Measurements from ENCODE around the gene RALGPS2. TPM values are rescaled to one million over a fixed set of nuclear protein-coding genes. Genes with fewer than 3 reads are reported as not detected.

RALGPS2 gene
- total and polyA plus RNA-seq, 2 of the 8 experiments (the other 6 are each of a cell fraction or from before 2014, with no cell fraction given), result 6.7 to 38.0 TPM

DNA sequence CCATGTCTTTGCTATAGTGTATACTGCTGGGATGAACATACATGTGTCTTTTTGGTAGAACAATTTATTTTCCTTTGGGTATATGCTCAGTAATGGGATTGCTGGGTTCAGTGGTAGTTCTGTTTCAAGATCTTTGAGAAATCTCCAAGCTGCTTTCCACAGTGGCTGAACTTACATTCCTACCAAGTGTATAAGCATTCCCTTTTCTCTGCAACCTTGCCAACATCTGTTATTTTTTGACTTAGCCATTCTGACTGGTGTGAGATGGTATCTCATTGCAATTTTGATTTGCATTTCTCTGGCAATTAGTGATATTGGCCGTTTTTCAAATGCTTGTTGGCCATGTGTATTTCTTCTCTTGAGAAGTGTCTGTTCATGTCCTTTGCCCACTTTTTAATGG, 183.3 kb downstream of the RALGPS2 start:
- no peaks in the 10 kb centered on the region for H4K20me1 ChIP-seq (replicated peaks in 1 of 2; ENCODE audit: control insufficient read depth in 1 of 2, insufficient read depth in 2 of 2, low read length in 2 of 2)
- no peak overlapping the region for H3K56ac ChIP-seq (replicated peaks; ENCODE audit: insufficient read length, low read depth, low read length)
- no peak overlapping the region for H3K23ac ChIP-seq (ENCODE audit: insufficient read length)
- H2BK20ac ChIP-seq (ENCODE audit: low read length), result no peak overlapping the region
- no peaks in the 10 kb centered on the region for H3K79me2 ChIP-seq (ENCODE audit: control insufficient read depth in 1 of 2, insufficient read depth in 2 of 2, low read length in 2 of 2)
- H3K4ac ChIP-seq (replicated peaks; ENCODE audit: insufficient read length, low read depth, low read length), result no peak overlapping the region
- H3K27ac ChIP-seq (ENCODE audit: low read depth, low read length), result no peak overlapping the region
- no peak overlapping the region for H2BK12ac ChIP-seq (ENCODE audit: low read depth, low read length)
- POLR2A ChIA-PET (ENCODE audit: partially characterized antibody), result no interaction called here
- H4K91ac ChIP-seq (replicated peaks; ENCODE audit: insufficient read length, low read length), result no peak overlapping the region
- H2AFZ ChIP-seq (ENCODE audit: low read length), result no peak overlapping the region
- no peak for DNase-seq (ENCODE audit: low read depth in 1 of 2, low spot score in 2 of 2)
- H3K9me3 ChIP-seq (ENCODE audit: insufficient read depth in 2 of 2, low read depth in 1 of 2, low read length in 1 of 2), result no peaks in the 10 kb centered on the region
- no peak overlapping the region for H2BK120ac ChIP-seq (replicated peaks; ENCODE audit: low read depth, low read length)
- CTCF ChIA-PET (ENCODE audit: partially characterized antibody), result no interaction called here
- 76% methylated on average over 1 of the region's 1 CpG; no CpG with 5 or more reads in 1 of the 2 experiments for WGBS, 2 experiments (ENCODE audit: extremely low coverage in 1 of 2, insufficient coverage in 1 of 2, insufficient read length in 1 of 2, insufficient replicate concordance in 2 of 2, low coverage in 1 of 2, low lambda C conversion rate in 2 of 2, missing lambda C conversion rate in 1 of 2)
- H3K9ac ChIP-seq (replicated peaks in 1 of 4; ENCODE audit: extremely low read depth in 1 of 4, low read depth in 3 of 4, low read length in 3 of 4), result no peak overlapping the region
- no peak overlapping the region for H2BK15ac ChIP-seq (ENCODE audit: low read length)
- H3K14ac ChIP-seq (ENCODE audit: insufficient read length), result no peak overlapping the region
- no peaks in the 10 kb centered on the region for H3K23me2 ChIP-seq (ENCODE audit: low read depth, low read length)
- no peak overlapping the region for H3K18ac ChIP-seq (ENCODE audit: extremely low read depth, low read length)
- no peak overlapping the region; the same call in 1 of the 2 replicates for H4K8ac ChIP-seq (ENCODE audit: extremely low read depth, insufficient read depth, low read length)
- no peaks in the 10 kb centered on the region for H3K4me1 ChIP-seq (replicated peaks in 1 of 4; ENCODE audit: control insufficient read depth in 3 of 4, insufficient read depth in 4 of 4, low read length in 3 of 4)
- peaks cover 0 to 10% (median 3%) of the 10 kb centered on the region in 4 experiments; a peak in 5 of 8 replicates for H3K36me3 ChIP-seq (ENCODE audit: control insufficient read depth in 2 of 4, insufficient read depth in 4 of 4, low read length in 3 of 4)
- H2BK5ac ChIP-seq (ENCODE audit: low read depth, low read length), result no peak overlapping the region
- no peak overlapping the region for H2AK5ac ChIP-seq (ENCODE audit: low read depth, low read length)
- no peaks in the 10 kb centered on the region for H3K27me3 ChIP-seq (replicated peaks in 1 of 4; ENCODE audit: control insufficient read depth in 3 of 4, extremely low read depth in 1 of 4, insufficient read depth in 3 of 4, low read length in 3 of 4)
- H4K5ac ChIP-seq (ENCODE audit: insufficient read length, low read depth, low read length), result no peak overlapping the region
- H3K4me3 ChIP-seq (ENCODE audit: extremely low read depth in 1 of 4, insufficient read depth in 2 of 4, low read depth in 3 of 4, low read length in 4 of 4), result no peak overlapping the region
- H3K79me1 ChIP-seq (ENCODE audit: low read depth, low read length), result no peaks in the 10 kb centered on the region
- no peak for FAIRE-seq
- no peak overlapping the region for H3K4me2 ChIP-seq (ENCODE audit: insufficient read depth in 1 of 2, low read depth in 2 of 2, low read length in 2 of 2)
- TF ChIP-seq EP300 (IDR thresholded peaks at IDR 0.05; ENCODE audit: borderline replicate concordance in 1 of 2, low read depth in 2 of 2, low read length in 2 of 2), result no peak
